ENCODE measurements around the gene DMKN.

DNA sequence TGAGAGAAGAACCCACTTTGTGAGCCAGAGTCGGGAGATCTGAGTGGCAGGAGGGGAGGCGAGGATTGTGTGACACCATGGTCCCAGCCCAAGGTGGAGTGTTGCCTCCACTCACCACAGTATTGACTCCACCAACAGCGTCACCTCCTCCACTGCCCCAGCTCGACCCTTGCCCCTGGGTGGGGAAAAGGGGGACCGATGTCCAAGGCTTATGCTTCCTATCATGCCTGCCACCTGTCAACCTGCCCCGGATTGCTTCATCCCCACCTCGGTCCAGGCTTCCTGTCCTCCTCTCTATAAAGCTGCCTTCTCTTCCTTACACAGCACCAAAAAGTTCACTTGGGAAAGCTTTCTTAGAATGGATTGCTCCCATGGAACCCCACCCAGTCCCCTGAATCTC is 7.4 kb downstream of the DMKN start:
- TF ChIP-seq RAD21 (IDR thresholded peaks at IDR 0.05) (no peak), CTCF (IDR thresholded peaks at IDR 0.05; ENCODE audit: low read depth, low read length, missing input control) (no peak), TAF1 (conservative IDR thresholded peaks at IDR 0.05) (no peak), RXRA (IDR thresholded peaks at IDR 0.05) (no peak)
